OCI-LY7 (cell line): ENCODE data around the gene DOC2A. TPM values are rescaled to one million over a fixed set of nuclear protein-coding genes. Genes with fewer than 3 reads are reported as not detected.

Experiments used
- BruUV-seq: library from RNA; stranded (reverse); fragments of 400-500 nt; replicated peaks from 2 replicates; lab custom pipeline; 2021; lab: Mats Ljungman, UMichigan
- CTCF ChIA-PET: fragments of 300-600 bp; sonication (Branson Sonifier 250); formaldehyde crosslinking; loops from one replicate; lab custom pipeline; 2022; ENCODE audit warnings: antibody characterized with exemption; ENCODE audit not compliant: unreplicated experiment; lab: Charles Lee
- POLR2A ChIA-PET: fragments of 300-600 bp; sonication (Branson Sonifier 250); formaldehyde crosslinking; loops from one replicate; lab custom pipeline; 2022; ENCODE audit warnings: antibody characterized with exemption; lab: Charles Lee
- DNase-seq: peaks from one replicate; pipeline ENCODE4 v3.0.0-alpha.2; 2015; ENCODE audit warnings: low spot score
- H2AFZ ChIP-seq: fragments of 200-600 bp; sonication (generic), shearing (Covaris generic); 2 replicates; pipeline ENCODE4 v1.6.1; 2014; ENCODE audit warnings: mild to moderate bottlenecking, antibody characterized with exemption, low read length, moderate library complexity
- H3K27ac ChIP-seq: fragments of 200-600 bp; sonication (generic); 2 replicates; pipeline ENCODE4 v1.5.1; 2014; ENCODE audit warnings: mixed run types, low read depth, mild to moderate bottlenecking, moderate library complexity, low read length, inconsistent platforms; ENCODE audit not compliant: poor library complexity, severe bottlenecking
- H3K36me3 ChIP-seq: fragments of 200-600 bp; sonication (generic); 2 replicates; pipeline ENCODE4 v1.6.1; 2014; ENCODE audit warnings: mild to moderate bottlenecking, antibody characterized with exemption, low read length, moderate library complexity, mixed read lengths; ENCODE audit not compliant: insufficient read depth
- H3K4me1 ChIP-seq: fragments of 200-600 bp; sonication (generic); 2 replicates; pipeline ENCODE4 v1.5.1; 2014; ENCODE audit warnings: mild to moderate bottlenecking, low read length; ENCODE audit not compliant: insufficient read depth, poor library complexity, severe bottlenecking
- H3K4me2 ChIP-seq: fragments of 200-600 bp; sonication (generic); 2 replicates; pipeline ENCODE4 v1.6.1; 2014; ENCODE audit warnings: mild to moderate bottlenecking, low read length
- H3K4me3 ChIP-seq: fragments of 200-600 bp; sonication (generic); 2 replicates; pipeline ENCODE4 v1.5.1; 2014; ENCODE audit warnings: mild to moderate bottlenecking, low read depth, low read length; ENCODE audit not compliant: poor library complexity, severe bottlenecking
- H3K79me2 ChIP-seq: fragments of 200-600 bp; sonication (generic); 2 replicates; pipeline ENCODE4 v1.6.1; 2016; ENCODE audit warnings: low read depth, mild to moderate bottlenecking, low read length, moderate library complexity, mixed read lengths; ENCODE audit not compliant: insufficient read depth
- H3K9me2 ChIP-seq: fragments of 200-600 bp; sonication (generic); 2 replicates; pipeline ENCODE4 v1.6.1; 2016; ENCODE audit warnings: mild to moderate bottlenecking, low read length, mixed read lengths; ENCODE audit not compliant: insufficient read depth
- H3K9me3 ChIP-seq: fragments of 200-600 bp; sonication (generic); 2 replicates; pipeline ENCODE4 v1.6.1; 2014; ENCODE audit warnings: mild to moderate bottlenecking, mixed run types, low read length, mixed read lengths
- H4K20me1 ChIP-seq: fragments of 200-600 bp; sonication (generic); 2 replicates; pipeline ENCODE4 v1.6.1; 2014; ENCODE audit warnings: mild to moderate bottlenecking, antibody characterized with exemption, low read length, moderate library complexity, mixed read lengths; ENCODE audit not compliant: insufficient read depth
- EZH2phosphoT487 ChIP-seq: fragments of 200-600 bp; sonication (generic); IDR thresholded peaks from 2 replicates; pipeline ENCODE4 v1.6.1; 2018; ENCODE audit warnings: low read depth, borderline replicate concordance, mild to moderate bottlenecking, mixed run types, antibody characterized with exemption, low read length, moderate library complexity, mixed read lengths
- intact Hi-C: fragments of 100-400 bp; cut with micrococcal nuclease; formaldehyde crosslinking; loops from one replicate; pipeline ENCODE4 v1.10.0; 2022; ENCODE audit not compliant: unreplicated experiment
- total RNA-seq, 2 experiments: library from RNA; depleted of rRNA in 1 of 2; stranded (reverse); fragments of >200 nt in 1 of 2; shearing (Covaris generic) in 1 of 2; gene quantifications; 2 replicates each; pipeline ENCODE4 v1.2.3, GENCODE V29; 2014 to 2022
- TF ChIP-seq, protein P1 (sequence below): fragments of 200-600 bp; sonication (generic); conservative IDR thresholded peaks from 2 replicates; pipeline ENCODE4 v1.5.1; 2014; ENCODE audit warnings: mild to moderate bottlenecking, antibody characterized with exemption, low read length, moderate library complexity, mixed read lengths

DOC2A gene
- total RNA-seq, 2 experiments from 2014 or later: 0.91 TPM; not detected in 1

GRCh38 chr16:29983420-29984136, 27.2 kb downstream of the DOC2A start:
- TF ChIP-seq, protein P1, sequence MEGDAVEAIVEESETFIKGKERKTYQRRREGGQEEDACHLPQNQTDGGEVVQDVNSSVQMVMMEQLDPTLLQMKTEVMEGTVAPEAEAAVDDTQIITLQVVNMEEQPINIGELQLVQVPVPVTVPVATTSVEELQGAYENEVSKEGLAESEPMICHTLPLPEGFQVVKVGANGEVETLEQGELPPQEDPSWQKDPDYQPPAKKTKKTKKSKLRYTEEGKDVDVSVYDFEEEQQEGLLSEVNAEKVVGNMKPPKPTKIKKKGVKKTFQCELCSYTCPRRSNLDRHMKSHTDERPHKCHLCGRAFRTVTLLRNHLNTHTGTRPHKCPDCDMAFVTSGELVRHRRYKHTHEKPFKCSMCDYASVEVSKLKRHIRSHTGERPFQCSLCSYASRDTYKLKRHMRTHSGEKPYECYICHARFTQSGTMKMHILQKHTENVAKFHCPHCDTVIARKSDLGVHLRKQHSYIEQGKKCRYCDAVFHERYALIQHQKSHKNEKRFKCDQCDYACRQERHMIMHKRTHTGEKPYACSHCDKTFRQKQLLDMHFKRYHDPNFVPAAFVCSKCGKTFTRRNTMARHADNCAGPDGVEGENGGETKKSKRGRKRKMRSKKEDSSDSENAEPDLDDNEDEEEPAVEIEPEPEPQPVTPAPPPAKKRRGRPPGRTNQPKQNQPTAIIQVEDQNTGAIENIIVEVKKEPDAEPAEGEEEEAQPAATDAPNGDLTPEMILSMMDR: no peak
- no peak for TF ChIP-seq EZH2phosphoT487
- POLR2A ChIA-PET: no interaction called here
- Histone ChIP-seq H3K36me3 (peaks cover 99% of the 10 kb centered on the region), H3K9me3 (no peaks in the 10 kb centered on the region), H3K4me1 (no peaks in the 10 kb centered on the region), H3K79me2 (no peaks in the 10 kb centered on the region), H3K9me2 (no peaks in the 10 kb centered on the region), H4K20me1 (no peaks in the 10 kb centered on the region), H3K4me2 (no peak overlapping the region), H2AFZ (no peak overlapping the region), H3K27ac (no peak overlapping the region), H3K4me3 (no peak overlapping the region)
- no peak for DNase-seq
- no TSS peak for BruUV-seq
- intact Hi-C loops: no loop called here
- CTCF ChIA-PET: no interaction called here

- no peak overlapping the region for H2AFZ ChIP-seq
- intact Hi-C loops: no loop called here
- no peak overlapping the region for H3K27ac ChIP-seq
- DNase-seq: no peak
- POLR2A ChIA-PET: interaction anchor here (1.1 kb wide), 2 partner anchors 10 to 164 kb away, joined by 4 to 7 read pairs; partner anchors contain the start of gene TAOK2
- CTCF ChIA-PET: no interaction called here
- no peaks in the 10 kb centered on the region for H3K4me1 ChIP-seq
- H4K20me1 ChIP-seq: no peaks in the 10 kb centered on the region
- no peaks in the 10 kb centered on the region for H3K9me3 ChIP-seq
- no peak for TF ChIP-seq EZH2phosphoT487
- TF ChIP-seq, protein P1: no peak
- H3K36me3 ChIP-seq: peaks cover 100% of the 10 kb centered on the region
- no TSS peak for BruUV-seq
- no peaks in the 10 kb centered on the region for H3K79me2 ChIP-seq
- no peak overlapping the region for H3K4me3 ChIP-seq
- no peaks in the 10 kb centered on the region for H3K9me2 ChIP-seq
- H3K4me2 ChIP-seq: no peak overlapping the region
Measured at GRCh38 chr16:29982560-29983419, 28.0 kb downstream of the DOC2A start.
